NOMO-1 treated with dmso at 0.1 percent for 144 hours (cell line): ENCODE results near the gene OMA1.
"Not testable (repeated sequence)": the region's sequence is repeated elsewhere in the genome, so short reads cannot be mapped to it uniquely, and the experiment has no call there.

Experiments used
- DNase-seq: peaks from one replicate; lab custom pipeline; 2025; ENCODE audit not compliant: unreplicated experiment; lab: John Stamatoyannopoulos, UW

OMA1 gene

DNA sequence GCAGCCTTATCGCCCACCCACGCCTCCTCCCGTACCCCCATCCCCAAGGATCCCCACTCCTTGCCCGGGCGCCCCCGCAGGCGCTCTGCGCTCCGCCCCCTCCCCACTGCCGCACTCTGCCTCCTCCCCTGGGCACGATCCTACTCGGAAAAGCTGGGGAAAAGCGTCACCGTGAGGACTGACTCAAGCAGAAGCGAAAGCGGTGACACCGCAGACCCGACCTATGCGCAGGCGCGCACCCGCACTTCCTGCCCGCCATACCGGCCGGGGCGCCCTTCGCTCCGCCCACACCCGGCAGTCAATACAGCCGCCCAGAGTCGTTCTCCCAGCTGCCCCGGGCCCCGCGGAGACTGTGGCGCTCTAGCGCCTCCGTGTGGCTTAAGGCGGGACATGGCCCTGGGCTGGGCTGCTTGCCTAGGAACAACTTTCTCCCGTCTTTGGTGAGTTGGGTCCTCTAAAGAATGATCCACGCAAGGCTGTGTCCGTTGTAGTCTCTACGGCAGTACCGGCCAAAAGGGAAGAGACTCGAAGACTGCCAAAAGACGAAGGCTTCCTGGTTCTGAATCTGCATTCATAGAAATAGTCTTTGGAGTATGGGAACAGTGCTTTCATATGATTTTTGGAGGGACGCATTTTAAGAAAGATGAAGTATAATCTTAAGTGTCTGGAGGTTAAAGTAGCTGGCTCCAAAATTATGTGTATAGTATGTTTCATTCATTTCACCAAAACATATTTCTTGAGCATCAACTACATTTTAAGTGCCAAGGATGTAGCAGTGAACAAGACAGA, at the start of gene OMA1:
Gene OMA1 (minus strand): TSS at position 207 of the 789 bp plus-strand sequence. CDS start 7,432 bp downstream, outside the sequence.
- DNase-seq: peak; percentile 98

- DNase-seq: no peak
These were observed 48.0 kb upstream of the OMA1 start for GRCh38 chr1:58594546-58594945.

DNA sequence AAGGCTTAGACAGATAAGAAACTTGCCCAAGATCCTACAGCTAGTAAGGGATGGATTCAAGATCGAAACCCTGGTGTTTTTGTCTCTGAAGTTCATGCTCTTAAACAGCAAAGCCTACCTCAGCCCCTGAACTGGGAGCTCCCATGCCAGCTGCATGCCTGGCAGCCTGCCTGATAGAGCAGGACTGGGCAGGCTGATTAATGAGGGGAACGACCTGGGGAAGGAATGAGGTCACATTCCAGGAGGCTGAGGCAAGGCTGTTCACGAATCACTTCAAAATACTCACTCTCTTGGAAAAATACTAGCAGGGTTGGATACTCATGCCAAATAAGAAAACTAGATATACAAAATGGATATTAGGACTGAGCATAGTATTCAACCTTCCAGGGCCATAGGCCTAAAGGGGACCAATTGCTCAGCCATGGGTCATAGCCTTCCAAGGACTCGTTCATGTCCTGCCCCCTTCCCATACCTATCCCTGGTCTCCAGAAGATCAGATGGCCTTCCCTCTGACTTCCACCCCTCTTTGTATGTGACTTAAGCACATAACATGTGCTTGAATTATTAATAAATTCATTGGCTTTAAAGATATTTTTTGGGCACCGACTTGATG, 46.1 kb upstream of the OMA1 start:
- DNase-seq: no peak

DNA sequence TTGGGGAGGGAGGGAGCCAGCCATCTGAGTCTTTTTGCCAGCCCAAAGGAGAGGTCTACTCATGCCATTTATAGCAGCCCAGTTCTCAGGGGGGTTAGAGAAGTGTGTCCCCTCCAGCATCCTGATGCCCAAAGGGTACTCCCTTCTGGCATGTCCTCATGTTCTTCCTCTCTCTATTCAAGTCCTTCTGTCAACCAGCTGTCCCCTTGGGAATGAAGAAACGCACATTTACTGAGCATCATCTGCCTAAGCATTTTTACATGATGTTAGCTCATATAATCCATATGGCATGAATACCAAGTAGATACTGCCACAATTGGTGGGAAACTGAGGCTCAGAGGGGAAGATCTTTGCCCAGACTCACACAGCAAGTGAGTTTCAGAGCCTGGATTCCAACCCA, 45.3 kb upstream of the OMA1 start:
- DNase-seq: no peak

DNA sequence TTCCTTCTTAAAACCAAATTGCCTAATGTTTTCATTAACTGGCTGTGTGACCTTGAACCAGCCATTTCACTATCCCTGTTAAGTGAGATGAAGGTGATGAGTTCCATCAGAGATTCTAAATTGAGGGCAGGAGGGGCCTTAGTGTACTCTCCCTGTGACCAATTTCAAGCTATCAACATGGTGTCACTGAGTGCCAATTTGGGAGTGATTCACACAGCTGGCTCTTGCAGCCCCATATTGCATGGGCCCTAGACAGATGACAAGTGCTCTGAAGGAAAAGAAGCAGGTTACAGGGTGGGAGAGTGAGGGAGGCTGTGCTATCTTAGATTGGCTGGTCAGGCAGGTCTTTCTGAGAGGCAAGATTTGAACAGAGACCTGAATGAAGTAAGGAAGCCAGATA, 43.5 kb upstream of the OMA1 start:
- no peak for DNase-seq

- DNase-seq: no peak
These were observed 41.9 kb upstream of the OMA1 start for GRCh38 chr1:58588396-58588795.

GRCh38 chr1:58587667-58588066, 41.1 kb upstream of the OMA1 start:
- DNase-seq: no peak

- DNase-seq: no peak
These were observed 39.7 kb upstream of the OMA1 start for GRCh38 chr1:58586271-58586670.

DNA sequence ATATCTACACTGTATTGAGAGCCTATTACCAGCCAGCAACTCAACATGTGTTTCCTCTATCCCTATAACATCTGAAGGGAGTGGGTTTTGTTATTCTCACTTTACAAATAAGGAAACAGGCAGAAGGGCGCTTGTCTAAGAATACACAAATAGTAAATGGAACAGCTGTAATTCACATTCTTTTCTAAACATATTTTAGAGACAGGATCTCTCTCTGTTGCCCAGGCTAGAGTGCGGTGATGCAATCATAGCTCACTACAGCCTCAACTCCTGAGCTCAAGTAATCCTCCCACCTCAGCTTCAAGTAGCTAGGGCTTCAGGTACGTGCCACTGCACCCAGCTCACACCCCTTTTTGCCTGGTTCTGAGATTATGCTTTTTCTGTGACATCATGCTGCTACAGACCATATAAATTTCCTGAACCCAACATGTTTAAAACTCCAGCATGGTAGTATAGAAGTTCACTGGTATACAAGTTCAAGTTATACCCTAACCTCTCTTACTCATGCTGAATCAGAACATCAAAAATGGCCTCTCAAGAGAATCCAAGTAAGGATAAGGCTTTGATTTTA, 39.1 kb upstream of the OMA1 start:
- no peak for DNase-seq

- DNase-seq: no peak
These were observed 38.6 kb upstream of the OMA1 start for GRCh38 chr1:58585166-58585565.

DNA sequence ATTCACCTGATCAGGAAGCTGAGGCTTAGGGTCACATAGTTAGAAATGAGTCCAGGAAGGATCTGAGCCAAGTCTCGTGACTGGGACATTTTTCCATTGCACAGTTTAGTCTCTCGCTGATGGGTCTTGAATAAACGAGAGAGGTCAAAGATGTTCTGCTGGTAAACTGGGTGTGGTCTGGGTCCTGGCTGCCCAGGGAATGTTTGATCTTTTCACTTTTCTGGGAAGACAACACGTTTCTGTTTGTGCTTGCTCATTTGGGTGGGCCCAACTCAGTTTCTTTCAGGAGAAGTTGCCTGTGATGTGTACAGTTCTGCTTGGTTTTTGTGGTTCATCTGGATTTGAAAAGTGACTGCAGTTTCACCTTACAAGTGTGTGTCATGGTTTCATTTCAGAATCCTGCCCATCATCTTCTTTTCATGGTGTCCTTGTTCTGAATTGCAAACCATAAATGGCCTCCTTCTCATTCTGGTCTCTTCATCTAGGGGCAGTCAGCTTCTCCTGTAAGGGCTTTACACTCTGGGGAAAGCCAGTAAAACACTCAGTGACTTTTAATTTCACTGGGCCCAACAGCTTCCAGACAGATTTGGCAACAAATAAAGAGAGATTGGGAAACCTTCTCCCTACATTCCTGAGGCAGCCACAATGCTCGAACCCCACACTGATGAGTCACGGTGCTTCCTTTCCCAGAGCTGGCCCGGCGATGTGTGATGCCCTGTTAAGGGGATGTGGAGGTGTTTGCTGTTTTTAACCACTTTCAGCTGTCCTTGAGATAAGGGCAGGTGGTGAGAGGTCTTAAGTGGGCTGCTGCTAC, 37.8 kb upstream of the OMA1 start:
- DNase-seq: no peak

DNA sequence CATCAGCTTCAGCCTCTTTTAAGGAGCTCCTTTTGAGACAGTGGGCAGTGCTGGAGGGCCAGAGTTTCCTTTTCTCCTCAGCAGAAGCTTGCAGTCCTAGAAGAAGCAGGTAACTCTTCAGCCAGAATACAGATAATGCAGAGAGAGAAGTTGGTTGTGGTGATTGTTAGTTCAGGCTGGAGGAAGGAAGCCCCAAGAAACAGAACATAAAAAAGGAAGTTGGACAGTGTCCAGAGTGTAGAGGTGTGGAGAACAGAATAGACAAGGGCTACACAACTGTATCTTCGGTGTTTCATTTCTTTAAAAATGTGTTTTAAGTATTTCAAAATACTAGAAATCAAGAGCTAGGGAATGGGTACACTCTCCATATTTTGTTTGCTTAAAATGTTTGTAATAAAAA, 37.0 kb upstream of the OMA1 start:
- DNase-seq: peak; percentile 91

DNA sequence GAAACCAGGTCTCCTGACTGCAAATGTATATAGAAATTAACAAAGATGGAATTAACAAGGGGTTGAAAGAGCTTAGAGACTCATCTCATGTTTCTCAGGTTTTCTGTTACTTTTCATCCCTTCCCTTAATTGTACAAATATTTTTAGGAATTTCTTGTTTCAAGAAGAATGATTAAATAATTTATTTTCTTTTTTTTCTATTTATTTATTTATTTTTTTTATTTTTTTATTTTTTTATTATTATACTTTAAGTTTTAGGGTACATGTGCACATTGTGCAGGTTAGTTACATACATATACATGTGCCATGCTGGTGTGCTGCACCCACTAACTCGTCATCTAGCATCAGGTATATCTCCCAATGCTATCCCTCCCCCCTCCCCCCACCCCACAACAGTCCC, 35.6 kb upstream of the OMA1 start:
- not testable (repeated sequence) for DNase-seq

- no peak for DNase-seq
These were observed 35.1 kb upstream of the OMA1 start for GRCh38 chr1:58581641-58582040.

DNA sequence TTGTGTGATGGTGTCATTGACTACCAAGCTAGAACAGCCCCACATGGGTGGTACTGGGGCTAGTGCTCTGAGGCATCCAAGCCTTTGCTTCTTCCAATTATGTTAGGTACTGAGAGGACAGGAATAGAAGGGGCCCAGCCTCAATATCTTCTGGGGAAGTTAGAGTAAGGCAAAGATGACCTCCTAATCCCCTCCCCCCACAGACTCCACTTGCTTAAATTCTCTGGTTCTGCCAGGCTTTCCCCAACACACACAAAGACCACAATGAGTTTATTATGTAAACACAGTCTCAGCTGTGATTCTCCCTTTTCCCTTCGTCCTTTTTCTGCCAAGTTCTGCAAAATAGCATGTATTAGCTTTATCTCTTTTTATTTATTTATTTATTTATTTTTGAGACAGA, 33.7 kb upstream of the OMA1 start:
- DNase-seq: no peak

DNA sequence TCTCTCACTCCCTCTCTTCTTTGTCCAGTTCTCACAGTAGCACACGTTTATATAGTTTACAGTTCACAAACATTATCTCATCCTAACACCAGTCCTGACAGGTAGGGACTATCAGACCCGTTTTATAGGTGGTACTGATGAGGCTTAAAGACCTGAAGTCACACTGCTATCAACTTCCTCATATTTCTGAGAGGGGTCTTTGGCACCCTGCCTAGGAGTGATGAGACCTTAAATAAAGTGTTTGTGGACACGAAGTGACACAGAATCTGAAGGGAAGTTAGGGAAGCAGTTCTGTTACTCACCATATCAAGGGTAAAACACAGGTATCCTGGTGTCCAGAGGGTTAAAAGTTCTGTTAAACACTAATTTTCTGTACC, 31.1 kb upstream of the OMA1 start:
- DNase-seq: no peak

- DNase-seq: no peak
These were observed 30.5 kb upstream of the OMA1 start, which contains the start of gene TACSTD2 for GRCh38 chr1:58576727-58577653. Gene TACSTD2, minus strand, starts transcription at chr1:58577252. Its CDS starts 96 bp downstream, at chr1:58577156.

DNA sequence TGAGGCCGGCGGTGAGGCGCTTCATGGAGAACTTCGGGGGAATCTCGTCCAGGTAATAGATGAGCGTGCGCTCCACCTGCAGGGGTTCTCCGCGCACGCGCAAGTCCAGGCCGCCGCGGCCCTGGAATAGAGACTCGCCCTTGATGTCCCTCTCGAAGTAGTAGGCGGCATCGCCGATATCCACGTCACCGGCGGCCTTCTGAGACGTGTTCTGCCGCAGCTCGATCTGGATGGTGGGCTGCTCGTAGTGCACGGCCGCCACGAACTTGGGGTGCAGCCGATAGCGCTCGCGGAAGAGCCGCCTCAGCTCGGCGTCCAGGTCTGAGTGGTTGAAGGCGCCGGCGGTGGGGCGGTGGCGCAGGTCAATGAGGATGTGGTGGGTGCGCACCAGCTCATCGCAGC, 29.8 kb upstream of the OMA1 start:
- DNase-seq: no peak

DNA sequence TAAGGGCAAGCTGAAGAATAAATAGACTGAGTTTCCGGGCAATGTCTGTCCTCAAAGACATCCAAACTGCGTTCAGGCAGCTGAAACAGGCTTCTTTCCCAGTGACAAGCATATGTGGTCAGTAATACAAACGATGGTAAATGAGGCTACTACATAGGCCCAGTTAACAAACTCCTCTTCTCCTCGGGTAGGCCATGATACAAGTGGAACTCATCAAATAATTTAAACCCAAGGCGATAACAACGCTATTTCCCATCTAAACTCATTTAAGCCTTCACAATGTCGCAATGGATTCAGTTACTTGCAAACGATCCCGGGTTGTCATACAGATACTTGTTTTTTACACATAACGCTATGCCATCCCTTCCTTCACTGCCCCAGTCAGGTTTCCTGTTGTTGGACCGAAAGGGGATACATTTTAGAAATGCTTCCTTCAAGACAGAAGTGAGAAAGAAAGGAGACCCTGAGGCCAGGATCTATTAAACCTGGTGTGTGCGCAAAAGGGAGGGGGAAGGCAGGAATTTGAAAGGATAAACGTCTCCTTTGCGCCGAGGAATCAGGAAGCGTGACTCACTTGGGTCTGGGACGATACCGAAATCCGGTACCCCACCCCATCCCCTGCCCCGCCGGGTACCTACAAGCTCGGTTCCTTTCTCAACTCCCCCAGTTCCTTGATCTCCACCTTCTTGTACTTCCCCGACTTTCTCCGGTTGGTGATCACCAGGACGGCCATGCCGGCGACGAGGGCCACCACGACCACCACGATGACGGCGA, 29.2 kb upstream of the OMA1 start:
- DNase-seq: no peak

- DNase-seq: no peak
These were observed 28.3 kb upstream of the OMA1 start for GRCh38 chr1:58574816-58575215.
